Activated CD4-positive, alpha-beta memory T cell treated with anti-CD3 and anti-CD28 coated beads, Interleukin-2, amount 10 ng/mL, durations not matched to agents 7 days and 5 days (primary cell): ENCODE measurements around the gene ZNF687. TPM values are rescaled to one million over a fixed set of nuclear protein-coding genes. Genes with fewer than 3 reads are reported as not detected.

Experiments used
- CTCF ChIA-PET: fragments of 350-600 bp; sonication (Branson Sonifier 250); formaldehyde crosslinking; loops from one replicate; lab custom pipeline; 2021; ENCODE audit warnings: antibody characterized with exemption, inconsistent platforms; lab: Charles Lee
- POLR2A ChIA-PET: fragments of 350-600 bp; sonication (Branson Sonifier 250); formaldehyde crosslinking; loops from one replicate; lab custom pipeline; 2021; ENCODE audit warnings: antibody characterized with exemption; lab: Charles Lee
- DNase-seq: peaks from one replicate; pipeline ENCODE4 v3.0.0-alpha.2; 2020
- H3K27ac Mint-ChIP-seq: one replicate; pipeline ENCODE4 v1.8.0; 2021; ENCODE audit warnings: mild to moderate bottlenecking, mixed read lengths
- H3K27me3 Mint-ChIP-seq: one replicate; pipeline ENCODE4 v1.8.0; 2021; ENCODE audit warnings: mixed read lengths
- H3K36me3 Mint-ChIP-seq: one replicate; pipeline ENCODE4 v1.8.0; 2021; ENCODE audit warnings: low read depth, mixed read lengths
- H3K4me1 Mint-ChIP-seq: one replicate; pipeline ENCODE4 v1.8.0; 2021; ENCODE audit warnings: mixed read lengths
- H3K4me3 Mint-ChIP-seq: one replicate; pipeline ENCODE4 v1.8.0; 2021; ENCODE audit warnings: mild to moderate bottlenecking, mixed read lengths
- H3K9me3 Mint-ChIP-seq: one replicate; pipeline ENCODE4 v1.8.0; 2021; ENCODE audit warnings: mixed read lengths
- total RNA-seq, 2 experiments: library from RNA; stranded (reverse); gene quantifications; one replicate each; pipeline ENCODE4 v1.2.3, GENCODE V29; 2021

The ZNF687 gene
- total RNA-seq, 2 experiments from 2014 or later: 31.4 to 32.6 TPM

DNA sequence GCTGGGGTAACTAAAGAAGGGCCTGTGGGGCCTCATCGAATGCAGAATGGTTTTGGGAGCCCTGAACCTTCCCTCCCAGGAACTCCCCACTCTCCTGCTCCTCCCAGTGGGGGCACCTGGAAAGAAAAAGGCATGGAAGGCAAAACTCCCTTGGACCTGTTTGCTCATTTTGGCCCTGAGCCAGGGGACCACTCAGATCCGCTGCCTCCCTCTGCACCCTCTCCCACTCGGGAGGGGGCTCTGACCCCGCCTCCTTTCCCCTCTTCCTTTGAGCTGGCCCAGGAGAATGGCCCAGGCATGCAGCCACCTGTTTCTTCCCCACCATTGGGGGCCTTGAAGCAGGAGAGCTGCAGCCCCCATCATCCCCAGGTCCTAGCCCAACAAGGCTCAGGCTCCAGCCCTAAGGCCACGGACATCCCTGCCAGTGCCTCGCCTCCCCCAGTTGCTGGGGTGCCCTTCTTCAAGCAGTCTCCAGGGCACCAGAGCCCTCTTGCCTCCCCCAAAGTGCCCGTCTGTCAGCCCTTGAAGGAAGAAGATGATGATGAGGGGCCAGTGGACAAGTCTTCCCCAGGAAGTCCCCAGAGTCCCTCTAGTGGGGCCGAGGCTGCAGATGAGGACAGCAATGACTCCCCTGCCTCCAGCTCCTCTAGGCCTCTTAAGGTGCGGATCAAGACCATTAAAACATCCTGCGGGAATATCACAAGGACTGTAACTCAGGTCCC, 4.7 kb downstream of the ZNF687 start:
- POLR2A ChIA-PET: no interaction called here
- Mint-ChIP-seq H3K27me3 (no peaks in the 10 kb centered on the region), H3K4me1 (peaks cover 23% of the 10 kb centered on the region), H3K27ac (no peak overlapping the region), H3K9me3 (no peaks in the 10 kb centered on the region), H3K4me3 (no peak overlapping the region), H3K36me3 (peaks cover 56% of the 10 kb centered on the region)
- CTCF ChIA-PET: no interaction called here
- no peak for DNase-seq

GRCh38 chr1:151287341-151287699, 5.2 kb downstream of the ZNF687 start:
- Mint-ChIP-seq H3K36me3 (peaks cover 57% of the 10 kb centered on the region), H3K27me3 (no peaks in the 10 kb centered on the region), H3K4me3 (no peak overlapping the region), H3K27ac (no peak overlapping the region), H3K9me3 (no peaks in the 10 kb centered on the region), H3K4me1 (peaks cover 23% of the 10 kb centered on the region)
- no peak for DNase-seq
- ChIA-PET POLR2A (no interaction called here), CTCF (no interaction called here)

DNA sequence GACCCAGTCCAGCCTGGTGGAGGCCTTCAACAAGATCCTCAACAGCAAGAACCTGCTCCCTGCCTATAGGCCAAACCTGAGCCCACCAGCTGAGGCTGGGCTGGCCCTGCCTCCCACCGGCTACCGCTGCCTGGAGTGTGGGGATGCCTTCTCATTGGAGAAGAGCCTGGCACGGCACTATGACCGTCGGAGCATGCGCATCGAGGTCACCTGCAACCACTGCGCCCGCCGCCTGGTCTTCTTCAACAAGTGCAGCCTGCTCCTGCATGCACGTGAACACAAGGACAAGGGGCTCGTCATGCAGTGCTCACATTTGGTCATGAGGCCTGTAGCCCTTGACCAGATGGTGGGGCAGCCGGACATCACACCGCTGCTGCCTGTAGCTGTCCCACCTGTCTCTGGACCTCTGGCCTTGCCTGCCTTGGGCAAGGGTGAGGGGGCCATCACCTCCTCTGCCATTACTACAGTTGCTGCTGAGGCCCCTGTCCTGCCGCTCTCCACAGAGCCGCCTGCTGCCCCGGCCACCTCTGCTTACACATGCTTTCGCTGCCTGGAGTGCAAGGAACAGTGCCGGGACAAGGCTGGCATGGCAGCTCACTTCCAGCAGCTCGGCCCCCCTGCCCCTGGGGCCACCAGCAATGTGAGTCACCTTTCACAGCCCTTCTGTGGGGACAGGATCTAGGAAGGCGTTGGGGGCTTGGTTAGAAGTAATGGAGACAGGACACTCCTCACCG, 5.8 kb downstream of the ZNF687 start:
- Mint-ChIP-seq H3K36me3 (peaks cover 61% of the 10 kb centered on the region), H3K4me3 (no peak overlapping the region), H3K9me3 (no peaks in the 10 kb centered on the region), H3K27ac (no peak overlapping the region), H3K4me1 (peaks cover 22% of the 10 kb centered on the region), H3K27me3 (no peaks in the 10 kb centered on the region)
- POLR2A ChIA-PET: interaction anchor here (1.2 kb wide), 1 partner anchor 24 kb away, joined by 3 read pairs; no protein-coding TSS in a partner anchor
- no peak for DNase-seq
- CTCF ChIA-PET: no interaction called here

- Mint-ChIP-seq H3K4me1 (peaks cover 17% of the 10 kb centered on the region), H3K4me3 (no peak overlapping the region), H3K9me3 (no peaks in the 10 kb centered on the region), H3K27me3 (no peaks in the 10 kb centered on the region), H3K27ac (no peak overlapping the region), H3K36me3 (peaks cover 64% of the 10 kb centered on the region)
- ChIA-PET POLR2A (interaction anchor here (1.2 kb wide), 1 partner anchor 23 kb away, joined by 3 read pairs; no protein-coding TSS in a partner anchor), CTCF (no interaction called here)
- no peak for DNase-seq
Measured at GRCh38 chr1:151288502-151288901, 6.4 kb downstream of the ZNF687 start.

DNA sequence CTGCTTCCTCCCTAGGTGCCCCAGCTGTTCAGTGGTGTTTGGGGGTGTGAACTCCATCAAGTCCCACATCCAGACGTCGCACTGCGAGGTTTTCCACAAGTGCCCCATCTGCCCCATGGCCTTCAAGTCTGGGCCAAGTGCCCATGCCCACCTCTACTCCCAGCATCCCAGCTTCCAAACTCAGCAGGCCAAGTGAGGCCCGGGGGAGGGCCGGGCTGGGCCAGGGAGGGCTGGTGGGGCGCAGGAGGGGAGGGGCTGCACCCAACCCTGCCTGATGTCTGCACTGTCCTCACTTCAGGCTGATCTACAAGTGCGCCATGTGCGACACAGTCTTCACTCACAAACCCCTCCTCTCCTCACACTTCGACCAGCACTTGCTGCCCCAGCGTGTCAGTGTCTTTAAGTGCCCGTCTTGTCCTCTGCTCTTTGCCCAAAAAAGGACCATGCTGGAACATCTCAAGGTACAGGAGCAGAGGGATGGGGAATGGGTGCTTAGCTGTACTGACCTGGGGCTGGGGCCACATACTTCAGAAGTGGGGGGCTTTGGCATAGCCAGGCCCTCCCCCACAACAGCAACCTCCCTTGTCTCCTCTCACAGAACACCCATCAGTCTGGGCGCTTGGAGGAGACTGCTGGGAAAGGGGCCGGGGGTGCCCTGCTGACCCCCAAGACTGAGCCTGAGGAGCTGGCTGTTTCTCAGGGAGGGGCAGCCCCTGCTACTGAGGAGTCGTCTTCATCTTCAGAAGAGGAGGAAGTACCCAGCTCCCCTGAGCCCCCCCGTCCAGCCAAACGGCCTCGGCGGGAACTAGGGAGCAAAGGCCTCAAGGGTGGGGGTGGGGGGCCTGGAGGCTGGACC, 7.2 kb downstream of the ZNF687 start:
- Mint-ChIP-seq H3K4me1 (peaks cover 9% of the 10 kb centered on the region), H3K27ac (no peak overlapping the region)
- CTCF ChIA-PET: no interaction called here

GRCh38 chr1:151289991-151290708, 8.1 kb downstream of the ZNF687 start:
- Mint-ChIP-seq H3K4me1 (peaks cover 6% of the 10 kb centered on the region), H3K36me3 (peaks cover 70% of the 10 kb centered on the region), H3K27me3 (no peaks in the 10 kb centered on the region), H3K9me3 (no peaks in the 10 kb centered on the region), H3K4me3 (no peak overlapping the region), H3K27ac (peak overlapping the region; percentile 35)
- CTCF ChIA-PET: no interaction called here
- POLR2A ChIA-PET: no interaction called here
- no peak for DNase-seq

More for the DNA sequence above, 7.2 kb downstream of the ZNF687 start:
- POLR2A ChIA-PET: interaction anchor here (1.2 kb wide), 1 partner anchor 22 kb away, joined by 3 read pairs; no protein-coding TSS in a partner anchor
- no peaks in the 10 kb centered on the region for H3K9me3 Mint-ChIP-seq
- no peaks in the 10 kb centered on the region for H3K27me3 Mint-ChIP-seq
- H3K36me3 Mint-ChIP-seq: peaks cover 67% of the 10 kb centered on the region
- DNase-seq: no peak
- no peak overlapping the region for H3K4me3 Mint-ChIP-seq

DNA sequence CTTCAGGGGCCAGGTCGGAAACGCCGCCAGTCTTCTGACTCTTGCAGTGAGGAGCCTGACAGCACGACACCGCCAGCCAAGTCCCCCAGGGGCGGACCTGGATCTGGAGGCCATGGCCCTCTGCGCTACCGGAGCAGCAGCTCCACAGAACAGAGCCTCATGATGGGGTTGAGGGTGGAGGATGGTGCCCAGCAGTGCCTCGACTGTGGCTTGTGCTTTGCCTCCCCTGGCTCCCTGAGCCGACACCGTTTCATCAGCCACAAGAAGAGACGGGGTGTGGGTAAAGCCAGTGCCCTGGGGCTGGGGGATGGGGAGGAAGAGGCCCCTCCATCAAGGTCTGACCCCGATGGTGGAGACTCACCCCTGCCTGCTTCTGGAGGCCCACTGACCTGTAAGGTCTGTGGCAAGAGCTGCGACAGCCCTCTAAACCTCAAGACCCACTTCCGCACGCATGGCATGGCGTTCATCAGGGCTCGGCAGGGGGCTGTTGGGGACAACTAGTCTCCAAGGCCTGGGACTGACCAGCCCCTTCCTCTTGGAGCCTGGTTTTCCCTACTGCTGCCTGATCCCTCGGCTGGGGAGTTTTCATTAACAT, 8.7 kb downstream of the ZNF687 start:
- ChIA-PET POLR2A (no interaction called here), CTCF (no interaction called here)
- peaks cover 71% of the 10 kb centered on the region for H3K36me3 Mint-ChIP-seq
- no peak overlapping the region for H3K4me3 Mint-ChIP-seq
- no peaks in the 10 kb centered on the region for H3K27me3 Mint-ChIP-seq
- no peak for DNase-seq
- no peak overlapping the region for H3K27ac Mint-ChIP-seq
- no peaks in the 10 kb centered on the region for H3K9me3 Mint-ChIP-seq
- peaks cover 6% of the 10 kb centered on the region for H3K4me1 Mint-ChIP-seq

DNA sequence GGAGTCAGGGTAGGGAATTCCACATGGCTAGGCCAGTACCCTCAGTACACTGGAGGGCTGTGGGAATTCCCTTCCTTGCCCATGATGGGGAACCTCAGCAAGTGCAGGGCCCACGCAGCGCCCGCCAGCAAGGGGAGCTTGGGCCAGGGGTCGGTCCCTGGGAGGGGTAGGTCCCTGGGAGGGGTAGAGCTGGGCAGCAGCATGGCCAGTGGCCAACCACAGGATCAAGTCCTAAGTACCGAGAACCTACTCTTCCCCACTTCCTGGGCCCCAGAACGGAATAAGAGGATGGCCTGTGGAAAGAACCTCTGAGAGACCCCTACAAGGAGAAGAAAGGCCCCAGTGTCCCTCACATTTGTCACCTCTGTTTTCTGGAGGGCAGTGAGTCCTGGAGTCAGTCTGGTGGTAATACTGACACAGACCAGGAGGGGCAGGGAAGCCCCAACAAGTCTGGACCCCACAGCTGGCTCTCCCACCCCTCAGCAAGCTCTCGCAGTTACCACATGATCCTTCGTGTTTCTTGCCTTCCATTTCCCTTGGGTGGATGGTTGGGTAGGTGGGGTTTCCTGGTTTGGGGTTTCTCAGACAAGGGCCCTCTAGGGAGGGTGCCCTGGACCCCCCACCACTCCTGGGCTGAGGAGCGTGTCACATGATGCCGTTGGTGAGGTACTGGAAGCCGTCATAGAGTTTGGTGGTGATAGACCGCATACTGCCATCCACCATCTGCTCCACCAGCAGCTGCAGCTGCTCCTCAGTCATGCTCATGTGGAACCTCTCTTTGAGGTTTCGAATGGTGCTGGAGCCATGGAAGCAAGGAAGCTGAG, 10.3 kb downstream of the ZNF687 start:
- H3K9me3 Mint-ChIP-seq: no peaks in the 10 kb centered on the region
- H3K27me3 Mint-ChIP-seq: no peaks in the 10 kb centered on the region
- H3K4me1 Mint-ChIP-seq: peaks cover 4% of the 10 kb centered on the region
- H3K4me3 Mint-ChIP-seq: no peak overlapping the region
- no peak for DNase-seq
- peaks cover 59% of the 10 kb centered on the region for H3K36me3 Mint-ChIP-seq
- ChIA-PET CTCF (interaction anchor here (1.0 to 1.1 kb wide), 2 partner anchors 8 to 48 kb away, joined by 3 to 4 read pairs; no protein-coding TSS in a partner anchor), POLR2A (interaction anchor here (0.6 to 3.6 kb wide), 6 partner anchors 9 to 48 kb away, joined by 3 to 18 read pairs (median 6); partner anchors contain the start of gene ZNF687)
- peak overlapping the region; percentile 31 for H3K27ac Mint-ChIP-seq

GRCh38 chr1:151293093-151293492, 11.0 kb downstream of the ZNF687 start:
- Mint-ChIP-seq H3K36me3 (peaks cover 65% of the 10 kb centered on the region), H3K27me3 (no peaks in the 10 kb centered on the region), H3K27ac (peak overlapping the region; percentile 31), H3K9me3 (no peaks in the 10 kb centered on the region), H3K4me3 (no peak overlapping the region), H3K4me1 (peaks cover 4% of the 10 kb centered on the region)
- no peak for DNase-seq
- CTCF ChIA-PET: no interaction called here
- POLR2A ChIA-PET: interaction anchor here (0.6 to 3.6 kb wide), 6 partner anchors 10 to 47 kb away, joined by 3 to 18 read pairs (median 7); partner anchors contain the start of gene ZNF687

DNA sequence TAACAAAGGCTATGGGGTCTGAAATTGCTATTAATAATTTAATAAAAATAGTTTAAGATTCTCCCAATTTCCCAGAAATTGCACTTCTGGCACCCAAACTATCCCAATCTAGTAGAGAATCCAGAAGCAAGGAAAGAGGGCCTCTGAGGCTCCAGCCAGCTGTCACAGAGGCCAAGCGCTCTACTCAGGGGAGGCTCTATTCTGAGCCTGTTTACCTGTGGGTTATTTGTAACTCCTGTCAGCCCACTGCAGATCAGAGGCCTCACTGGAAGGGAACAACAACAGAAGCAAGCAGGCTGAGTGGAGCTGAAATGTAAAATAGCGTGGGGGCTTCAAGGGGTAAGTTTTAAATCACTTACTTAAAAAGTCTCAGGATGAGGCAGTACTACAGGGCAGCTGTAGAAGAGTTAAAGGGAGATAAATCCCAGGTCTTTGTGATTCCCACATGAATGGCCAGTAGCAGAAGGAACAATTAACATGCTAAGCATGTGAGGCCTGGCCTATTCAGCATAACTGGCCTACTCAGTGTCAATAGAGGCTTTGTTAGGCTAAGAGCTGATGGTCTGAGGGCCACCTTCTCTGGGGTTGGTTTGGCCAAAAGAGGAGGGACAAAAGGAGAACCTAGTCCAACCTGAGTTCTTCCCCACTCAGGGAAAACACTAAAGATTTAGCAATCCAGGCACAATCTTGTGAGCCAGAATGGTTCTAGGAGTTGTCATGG, 12.8 kb downstream of the ZNF687 start:
- H3K36me3 Mint-ChIP-seq: peaks cover 65% of the 10 kb centered on the region
- no peak overlapping the region for H3K27ac Mint-ChIP-seq
- DNase-seq: no peak
- H3K4me1 Mint-ChIP-seq: no peaks in the 10 kb centered on the region
- H3K27me3 Mint-ChIP-seq: no peaks in the 10 kb centered on the region
- ChIA-PET POLR2A (interaction anchor here (1.1 to 3.6 kb wide), 4 partner anchors 11 to 17 kb away, joined by 5 to 18 read pairs (median 12); partner anchors contain the start of gene ZNF687), CTCF (interaction anchor here (1.2 to 2.6 kb wide), 3 partner anchors 11 to 46 kb away, joined by 3 to 8 read pairs (median 5); partner anchors contain the start of gene ZNF687)
- no peak overlapping the region for H3K4me3 Mint-ChIP-seq
- H3K9me3 Mint-ChIP-seq: no peaks in the 10 kb centered on the region
